ENCODE results near the gene MRPS18C. TPM values are rescaled to one million over a fixed set of nuclear protein-coding genes. Genes with fewer than 3 reads are reported as not detected.
"Not testable (repeated sequence)": the region's sequence is repeated elsewhere in the genome, so short reads cannot be mapped to it uniquely, and the experiment has no call there.

MRPS18C gene
- total and polyA plus RNA-seq, 4 donors: 21.2 to 47.4 (median 39.2) TPM

GRCh38 chr4:83490876-83491450 lies 35.1 kb downstream of the MRPS18C start:
- no peaks in the 10 kb centered on the region for H3K9me3 ChIP-seq (ENCODE audit: control insufficient read depth in 4 of 4, insufficient read depth in 3 of 4, low read length in 3 of 4)
- no peak overlapping the region for H3K9ac ChIP-seq (ENCODE audit: insufficient read depth in 1 of 2, low read length in 2 of 2)
- peak; percentile 30 for TF ChIP-seq CTCF (IDR thresholded peaks at IDR 0.05; ENCODE audit: control extremely low read depth, extremely low read depth)
- WGBS, 2 donors: 0% methylated on average over 1 of the region's 1 CpG
- no peaks in the 10 kb centered on the region for H3K36me3 ChIP-seq (ENCODE audit: control insufficient read depth in 4 of 4, insufficient read depth in 4 of 4, low read length in 4 of 4)
- ATAC-seq (ENCODE audit: insufficient read depth, low FRiP score): no peak
- peak in 2 of 3 donors; percentile 28 to 37 for DNase-seq
- H3K4me3 ChIP-seq: no peak overlapping the region
- H3K27me3 ChIP-seq (ENCODE audit: control insufficient read depth in 3 of 3, insufficient read depth in 3 of 3, low read length in 2 of 3): no peaks in the 10 kb centered on the region
- no peaks in the 10 kb centered on the region for H3K4me1 ChIP-seq (ENCODE audit: control insufficient read depth in 5 of 5, insufficient read depth in 5 of 5, low read length in 5 of 5)
- no peak overlapping the region for H3K27ac ChIP-seq (ENCODE audit: low read depth in 1 of 2, low read length in 1 of 2)

GRCh38 chr4:83496085-83496917 lies 40.4 kb downstream of the MRPS18C start:
- H3K4me1 ChIP-seq (ENCODE audit: control insufficient read depth in 5 of 5, insufficient read depth in 5 of 5, low read length in 5 of 5); H3K27ac ChIP-seq (ENCODE audit: low read depth in 1 of 2, low read length in 1 of 2); H3K9ac ChIP-seq (ENCODE audit: insufficient read depth in 1 of 2, low read length in 2 of 2); DNase-seq; ATAC-seq (ENCODE audit: insufficient read depth, low FRiP score); H3K4me3 ChIP-seq; H3K27me3 ChIP-seq (ENCODE audit: control insufficient read depth in 3 of 3, insufficient read depth in 3 of 3, low read length in 2 of 3); H3K9me3 ChIP-seq (ENCODE audit: control insufficient read depth in 4 of 4, insufficient read depth in 3 of 4, low read length in 3 of 4); H3K36me3 ChIP-seq (ENCODE audit: control insufficient read depth in 4 of 4, insufficient read depth in 4 of 4, low read length in 4 of 4): not testable (repeated sequence)
- WGBS, 2 donors: 84 to 88% methylated on average over 8 of the region's 8 CpGs

- WGBS, 2 donors: 80 to 90% methylated on average over 1 of the region's 1 CpG
- no peak for ATAC-seq (ENCODE audit: insufficient read depth, low FRiP score)
- no peaks in the 10 kb centered on the region for H3K36me3 ChIP-seq (ENCODE audit: control insufficient read depth in 4 of 4, insufficient read depth in 4 of 4, low read length in 4 of 4)
- no peaks in the 10 kb centered on the region for H3K4me1 ChIP-seq (ENCODE audit: control insufficient read depth in 5 of 5, insufficient read depth in 5 of 5, low read length in 5 of 5)
- no peaks in the 10 kb centered on the region for H3K9me3 ChIP-seq (ENCODE audit: control insufficient read depth in 4 of 4, insufficient read depth in 3 of 4, low read length in 3 of 4)
- H3K4me3 ChIP-seq: no peak overlapping the region
- no peak for DNase-seq
- no peak overlapping the region for H3K27ac ChIP-seq (ENCODE audit: low read depth in 1 of 2, low read length in 1 of 2)
- no peaks in the 10 kb centered on the region for H3K27me3 ChIP-seq (ENCODE audit: control insufficient read depth in 3 of 3, insufficient read depth in 3 of 3, low read length in 2 of 3)
- no peak overlapping the region for H3K9ac ChIP-seq (ENCODE audit: insufficient read depth in 1 of 2, low read length in 2 of 2)
- no peak for TF ChIP-seq CTCF (IDR thresholded peaks at IDR 0.05; ENCODE audit: control extremely low read depth, extremely low read depth)
Observed at GRCh38 chr4:83498187-83498586, 42.3 kb downstream of the MRPS18C start.

DNA sequence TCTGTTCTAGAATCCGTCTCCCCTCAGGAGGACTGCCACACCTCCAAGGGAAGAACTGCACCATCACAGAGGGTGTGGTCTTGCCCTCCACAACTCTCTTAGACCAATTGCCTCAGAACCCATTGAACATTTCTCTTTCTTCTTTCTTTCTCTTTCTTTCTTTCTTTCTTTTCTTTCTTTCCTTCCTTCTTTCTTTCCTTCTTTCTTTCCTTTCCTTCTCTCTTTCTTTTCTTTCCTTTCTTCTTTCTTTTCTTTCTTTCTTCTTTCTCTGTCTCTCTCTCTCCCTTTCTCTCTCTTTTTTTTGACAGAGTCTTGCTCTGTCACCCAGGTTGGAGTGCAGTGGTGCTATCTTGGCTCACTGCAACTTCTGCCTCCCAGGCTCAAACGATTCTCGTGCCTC lies 45.8 kb downstream of the MRPS18C start:
- not testable (repeated sequence) for H3K9ac ChIP-seq (ENCODE audit: insufficient read depth in 1 of 2, low read length in 2 of 2); H3K4me3 ChIP-seq; H3K9me3 ChIP-seq (ENCODE audit: control insufficient read depth in 4 of 4, insufficient read depth in 3 of 4, low read length in 3 of 4); H3K27me3 ChIP-seq (ENCODE audit: control insufficient read depth in 3 of 3, insufficient read depth in 3 of 3, low read length in 2 of 3); H3K27ac ChIP-seq (ENCODE audit: low read depth in 1 of 2, low read length in 1 of 2); H3K36me3 ChIP-seq (ENCODE audit: control insufficient read depth in 4 of 4, insufficient read depth in 4 of 4, low read length in 4 of 4); DNase-seq; ATAC-seq (ENCODE audit: insufficient read depth, low FRiP score); H3K4me1 ChIP-seq (ENCODE audit: control insufficient read depth in 5 of 5, insufficient read depth in 5 of 5, low read length in 5 of 5)
- 89 to 92% methylated on average over 3 of the region's 3 CpGs for WGBS, 2 donors

Measured in lung (tissue), 12 donors.